GM19438 (cell line): ENCODE measurements around the gene ARHGEF19.

Experiments
- ATAC-seq: cut with Tn5 transposase; IDR thresholded peaks from one replicate; pipeline ENCODE4 v1.9.1; 2021; ENCODE audit warnings: low read depth; ENCODE audit not compliant: unreplicated experiment

Gene ARHGEF19

DNA sequence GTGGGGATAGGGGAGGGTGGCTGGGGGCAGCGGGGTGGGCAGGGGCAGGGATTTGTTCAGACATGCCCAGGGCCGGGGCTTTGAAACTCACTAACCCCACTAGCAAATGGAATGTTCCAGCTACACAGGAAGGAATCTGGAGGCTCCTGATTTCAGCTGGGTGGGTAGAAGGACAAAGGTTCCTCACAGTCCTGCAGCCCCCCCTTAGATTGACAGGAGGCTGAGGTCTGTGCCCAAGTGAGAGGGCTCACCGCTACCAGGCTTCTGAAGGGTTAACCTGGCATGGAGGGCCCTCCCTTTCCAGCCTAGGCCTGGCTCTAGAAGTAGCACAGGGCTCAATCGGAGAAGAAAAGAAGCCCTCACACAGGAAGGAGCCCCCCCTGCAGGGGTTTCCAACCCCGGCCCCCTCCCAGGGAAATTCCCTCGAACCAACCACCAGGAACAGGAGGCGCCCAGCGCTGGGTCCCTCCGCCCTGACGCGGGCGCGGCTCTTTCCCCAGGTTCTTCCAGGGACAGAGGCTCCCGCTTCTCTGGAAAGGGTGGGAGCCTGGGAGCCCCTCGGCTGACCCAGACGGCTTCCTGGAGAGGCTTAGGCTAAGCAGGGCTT is 59.9 kb downstream of the ARHGEF19 start:
- no peak for ATAC-seq

- ATAC-seq = no peak
These were observed 60.5 kb downstream of the ARHGEF19 start for GRCh38 chr1:16151995-16152384.

DNA sequence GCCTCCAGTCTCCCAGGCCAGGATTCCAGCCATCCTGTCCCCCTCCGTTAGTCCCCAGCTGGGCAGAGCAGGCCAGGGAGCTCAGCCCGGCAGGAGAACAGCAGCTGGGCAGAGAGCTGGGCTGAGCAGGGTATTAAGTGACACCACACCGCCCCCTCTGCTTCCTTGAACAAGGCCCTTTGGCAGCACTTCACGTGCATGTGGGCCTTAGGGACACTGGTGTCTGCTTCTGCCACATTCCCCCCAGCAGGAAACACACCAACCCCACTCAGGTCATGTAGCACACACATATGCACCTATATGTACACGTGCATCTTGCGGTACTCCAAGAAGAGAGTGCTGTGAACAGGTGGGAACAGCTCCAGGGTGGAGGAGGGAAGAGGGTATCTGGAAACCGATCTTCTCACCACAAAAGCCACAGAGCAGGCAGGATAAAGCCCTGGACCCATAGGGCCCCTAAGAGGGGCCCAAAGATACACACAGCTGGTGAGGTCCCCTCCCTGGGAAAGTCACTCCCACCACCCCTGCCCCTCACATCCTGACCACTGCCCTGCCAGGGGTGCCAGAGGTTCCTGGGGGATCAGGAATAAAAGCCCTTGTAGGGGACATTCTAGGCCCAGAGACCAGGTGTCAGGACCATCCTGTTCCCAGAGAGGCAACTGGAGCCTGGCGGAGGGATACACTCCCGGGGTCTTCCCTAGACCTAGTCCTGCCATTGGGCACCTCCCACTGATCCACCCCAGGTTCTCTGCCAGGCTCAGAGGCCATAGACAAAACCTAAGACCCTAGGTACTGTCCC is 61.1 kb downstream of the ARHGEF19 start:
- ATAC-seq = no peak

DNA sequence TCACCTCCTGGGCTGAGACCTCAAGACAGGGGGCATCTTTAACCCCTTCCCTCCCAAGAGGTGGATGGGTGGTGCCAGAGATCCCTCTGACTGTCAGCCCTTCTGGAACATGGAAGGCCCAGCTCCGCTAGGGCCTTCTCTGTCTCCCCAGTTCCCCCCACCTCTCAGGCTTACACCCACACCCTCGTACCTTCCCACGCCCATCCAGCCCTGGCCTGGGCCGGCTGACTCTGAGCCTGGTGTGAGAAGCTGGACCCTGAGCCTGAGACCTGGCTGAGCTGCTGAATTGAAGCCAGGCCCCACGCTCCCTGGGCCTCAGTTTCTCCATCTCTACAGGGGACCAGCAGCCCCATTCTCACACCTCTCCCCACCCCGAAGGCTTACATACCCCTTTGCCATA is 61.9 kb downstream of the ARHGEF19 start:
- ATAC-seq = no peak

- ATAC-seq = no peak
These were observed 62.6 kb downstream of the ARHGEF19 start for GRCh38 chr1:16149702-16150488.

- no peak for ATAC-seq
These were observed 63.3 kb downstream of the ARHGEF19 start for GRCh38 chr1:16149146-16149545.

- ATAC-seq = no peak
These were observed 63.9 kb downstream of the ARHGEF19 start for GRCh38 chr1:16148329-16149092.
